Measurements from ENCODE around the gene SPINDOC.

GRCh38 chr11:63816732-63817131 is 3.5 kb downstream of the SPINDOC start:
- TF ChIP-seq CTCF (IDR thresholded peaks at IDR 0.05; ENCODE audit: low read depth, low read length) (no peak), MAX (IDR thresholded peaks at IDR 0.05; ENCODE audit: low read depth, low read length) (no peak), POLR2A (IDR thresholded peaks at IDR 0.05; ENCODE audit: extremely low read depth, insufficient read length) (no peak), MYC (IDR thresholded peaks at IDR 0.05; ENCODE audit: low read depth, low read length) (no peak)

All from NB4 (cell line).